SK-N-SH treated with all-trans-retinoic acid at 6 μM for 48 hours (cell line): Measurements from ENCODE around the gene DOCK2.

Source experiments
- ARNTL ChIP-seq: fragments of 450-650 bp; formaldehyde crosslinking; IDR thresholded peaks from 2 replicates; pipeline ENCODE4 v1.5.0; 2020; ENCODE audit warnings: low read depth, mild to moderate bottlenecking, moderate library complexity, borderline replicate concordance
- ISL1 ChIP-seq: fragments of 250-450 bp; sonication (Bioruptor Pico); IDR thresholded peaks from 2 replicates; pipeline ENCODE4 v2.1.2; 2022; ENCODE audit warnings: mild to moderate bottlenecking, moderate library complexity
- RARB ChIP-seq: fragments of 250-450 bp; sonication (Bioruptor Pico); IDR thresholded peaks from 2 replicates; pipeline ENCODE4 v1.8.0; 2021; ENCODE audit warnings: mild to moderate bottlenecking, moderate library complexity
- TF ChIP-seq, protein P1 (sequence below): fragments of 250-450 bp; sonication (Bioruptor Pico); IDR thresholded peaks from 2 replicates; pipeline ENCODE4 v1.8.0; 2020; ENCODE audit warnings: mild to moderate bottlenecking, moderate library complexity, borderline replicate concordance

DNA sequence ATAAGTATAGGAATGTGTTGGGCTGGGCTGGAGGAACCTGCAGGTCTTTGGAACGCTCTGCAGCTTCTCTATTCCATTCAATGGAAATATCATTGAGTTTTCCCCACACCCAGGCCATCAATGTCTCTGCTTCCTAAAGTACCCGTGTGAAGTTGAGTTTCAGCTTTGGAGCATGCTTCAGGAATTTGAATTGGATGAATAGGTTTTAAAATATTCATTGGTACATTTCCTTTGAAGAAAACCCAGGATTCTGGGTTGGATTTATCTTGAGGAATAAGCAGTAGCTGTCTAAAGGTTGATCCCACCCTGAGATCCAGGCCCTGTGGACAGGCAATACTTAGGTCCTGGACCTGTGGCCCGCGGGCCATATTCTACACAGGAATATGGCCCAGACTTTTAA is 306.0 kb downstream of the DOCK2 start:
- TF ChIP-seq RARB (no peak), ARNTL (CRISPR knock-in tag) (no peak), ISL1 (CRISPR knock-in tag) (no peak)
- TF ChIP-seq, protein P1, sequence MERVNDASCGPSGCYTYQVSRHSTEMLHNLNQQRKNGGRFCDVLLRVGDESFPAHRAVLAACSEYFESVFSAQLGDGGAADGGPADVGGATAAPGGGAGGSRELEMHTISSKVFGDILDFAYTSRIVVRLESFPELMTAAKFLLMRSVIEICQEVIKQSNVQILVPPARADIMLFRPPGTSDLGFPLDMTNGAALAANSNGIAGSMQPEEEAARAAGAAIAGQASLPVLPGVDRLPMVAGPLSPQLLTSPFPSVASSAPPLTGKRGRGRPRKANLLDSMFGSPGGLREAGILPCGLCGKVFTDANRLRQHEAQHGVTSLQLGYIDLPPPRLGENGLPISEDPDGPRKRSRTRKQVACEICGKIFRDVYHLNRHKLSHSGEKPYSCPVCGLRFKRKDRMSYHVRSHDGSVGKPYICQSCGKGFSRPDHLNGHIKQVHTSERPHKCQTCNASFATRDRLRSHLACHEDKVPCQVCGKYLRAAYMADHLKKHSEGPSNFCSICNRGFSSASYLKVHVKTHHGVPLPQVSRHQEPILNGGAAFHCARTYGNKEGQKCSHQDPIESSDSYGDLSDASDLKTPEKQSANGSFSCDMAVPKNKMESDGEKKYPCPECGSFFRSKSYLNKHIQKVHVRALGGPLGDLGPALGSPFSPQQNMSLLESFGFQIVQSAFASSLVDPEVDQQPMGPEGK (CRISPR knock-in tag): no peak
